GM18508 (cell line): ENCODE data around the gene FCGBP.
"Not testable (repeated sequence)": the region's sequence is repeated elsewhere in the genome, so short reads cannot be mapped to it uniquely, and the experiment has no call there.

Source experiments
- ATAC-seq: cut with Tn5 transposase; IDR thresholded peaks from one replicate; pipeline ENCODE4 v1.9.1; 2021; ENCODE audit warnings: moderate number of reproducible peaks; ENCODE audit not compliant: insufficient read depth, unreplicated experiment

FCGBP gene

DNA sequence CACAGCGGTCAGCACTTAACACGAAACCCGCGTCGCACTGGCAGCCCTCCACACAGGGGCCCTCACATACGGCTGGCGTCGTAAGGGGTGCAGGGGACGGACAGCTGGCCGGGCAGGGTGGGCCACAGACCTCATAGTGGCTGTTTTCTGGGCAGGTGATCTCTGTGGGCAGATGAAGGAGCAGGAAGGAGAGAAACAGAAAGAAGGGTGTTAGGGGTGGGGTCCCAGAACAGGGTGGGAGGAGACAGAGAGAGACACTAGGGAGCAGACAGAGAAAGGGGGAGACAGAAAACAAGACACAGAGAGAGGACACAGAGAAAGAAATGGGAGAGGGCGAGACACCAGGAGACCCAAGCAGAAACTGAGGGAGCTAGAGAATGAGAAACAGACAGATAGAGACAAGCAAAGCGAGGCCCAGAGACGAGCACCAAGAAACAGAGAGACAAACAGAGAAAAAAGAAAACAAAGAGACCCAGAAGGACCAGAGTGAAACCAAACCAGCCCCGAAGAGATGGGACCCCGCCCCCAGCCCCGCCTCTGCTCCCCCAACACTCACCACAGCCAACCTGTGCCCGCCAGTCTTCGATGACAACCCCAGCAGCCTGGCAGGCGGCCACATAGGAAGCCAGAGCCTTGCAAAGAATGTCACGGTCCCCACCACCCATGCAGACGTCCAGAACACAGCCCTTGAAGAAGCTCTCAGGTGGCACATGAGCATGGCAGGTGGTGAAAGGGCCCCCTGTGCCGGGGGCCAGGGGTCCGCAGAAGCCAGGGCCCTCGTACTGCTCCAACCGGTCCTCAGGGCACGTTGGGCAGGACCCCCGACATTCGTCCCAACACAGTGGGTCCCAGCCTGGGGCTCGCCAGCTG is 40.8 kb downstream of the FCGBP start:
- ATAC-seq: not testable (repeated sequence)

DNA sequence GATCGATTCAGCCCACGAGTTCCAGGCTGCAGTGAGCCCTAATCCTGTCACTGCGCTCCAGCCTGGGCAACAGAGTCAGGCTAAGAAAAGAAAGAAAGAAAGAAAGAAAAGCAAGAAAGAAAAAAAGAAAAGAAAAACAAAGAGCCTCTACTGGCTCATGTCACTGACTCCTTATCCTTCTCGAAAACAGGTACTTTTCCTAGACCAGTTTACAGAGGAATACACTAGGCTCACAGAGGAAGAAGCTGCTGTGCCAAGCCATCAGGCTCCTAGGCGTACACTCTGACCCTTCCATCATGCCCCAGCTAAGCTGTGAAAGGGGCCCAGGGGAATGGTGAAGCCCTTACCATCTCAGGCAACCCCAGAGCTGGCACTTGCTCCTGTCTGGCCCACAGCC is 41.9 kb downstream of the FCGBP start:
- ATAC-seq: not testable (repeated sequence)

DNA sequence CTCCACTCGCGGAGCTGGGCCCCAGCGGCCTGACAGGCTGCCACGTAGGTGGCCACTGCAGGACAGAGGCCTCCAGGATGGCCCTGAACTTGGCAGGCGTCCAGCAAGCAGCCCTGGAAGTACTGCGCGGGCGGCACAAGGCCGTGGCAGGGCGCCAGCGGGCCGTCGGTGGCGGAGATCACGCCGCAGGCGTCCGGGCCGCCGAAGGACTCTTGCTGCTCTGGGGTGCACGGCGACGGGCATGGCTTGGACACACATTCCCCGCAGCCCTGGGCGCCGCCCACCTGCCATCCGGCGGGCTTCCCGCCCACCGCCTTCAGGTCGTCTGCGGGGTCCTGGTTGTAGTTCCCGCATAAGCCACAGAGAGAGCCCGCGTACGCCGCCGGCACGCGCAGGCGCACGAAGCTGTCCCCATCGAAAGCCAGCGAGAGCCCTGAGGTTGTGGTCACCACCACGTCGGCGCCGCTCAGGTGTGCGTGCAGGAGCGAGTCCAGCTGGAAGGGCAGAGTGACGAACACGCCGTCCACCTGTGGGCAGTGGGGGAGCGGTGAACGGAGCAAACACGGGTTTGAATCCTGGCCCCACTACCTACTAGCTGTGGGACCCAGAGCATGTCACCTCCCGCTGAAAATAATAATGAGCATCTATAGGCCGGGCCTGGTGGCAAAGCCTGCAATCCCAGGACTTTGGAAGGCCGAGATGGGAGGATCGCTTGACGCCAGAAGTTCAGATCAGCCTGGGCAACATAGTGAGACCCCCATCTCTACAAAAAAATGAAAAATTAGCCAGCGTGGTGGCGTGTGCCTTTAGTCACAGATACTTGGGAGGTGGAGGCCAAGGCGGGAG is 42.6 kb downstream of the FCGBP start:
- ATAC-seq: not testable (repeated sequence)

DNA sequence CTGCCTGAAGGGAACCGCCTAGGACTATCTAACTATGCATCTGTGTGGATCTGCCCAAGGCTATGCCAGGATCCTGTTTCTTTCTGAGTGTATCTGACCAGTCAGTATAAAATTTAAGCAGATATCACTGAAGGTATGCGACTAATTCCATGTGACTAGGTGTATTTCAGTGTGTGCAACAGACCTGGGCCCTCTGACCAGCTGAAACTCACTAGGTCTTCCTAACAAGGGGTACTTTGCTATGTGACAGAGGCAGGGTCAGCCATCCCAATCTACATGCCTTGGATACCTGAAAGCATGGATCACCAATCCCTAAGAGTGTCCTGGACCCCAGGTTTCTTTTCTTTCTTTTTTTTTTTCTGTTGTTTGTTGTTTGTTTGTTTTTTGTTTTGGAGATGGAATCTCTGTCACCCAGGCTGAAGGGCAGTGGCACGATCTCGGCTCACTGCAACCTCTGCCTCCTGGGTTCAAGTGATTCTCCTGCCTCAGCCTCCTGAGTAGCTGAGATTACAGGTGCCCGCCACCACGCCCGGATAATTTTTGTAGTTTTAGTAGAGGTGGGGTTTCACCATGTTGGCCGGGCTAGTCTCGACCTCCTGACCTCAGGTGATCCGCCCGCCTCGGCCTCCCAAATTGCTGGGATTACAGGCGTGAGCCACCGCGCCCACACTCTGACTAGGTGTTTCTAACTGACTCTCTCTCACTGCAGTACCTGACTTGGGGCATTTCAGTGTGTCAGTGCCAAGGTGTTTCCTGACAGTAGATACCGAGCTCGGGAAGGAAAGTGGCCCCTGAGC is 43.5 kb downstream of the FCGBP start:
- ATAC-seq: no peak

DNA sequence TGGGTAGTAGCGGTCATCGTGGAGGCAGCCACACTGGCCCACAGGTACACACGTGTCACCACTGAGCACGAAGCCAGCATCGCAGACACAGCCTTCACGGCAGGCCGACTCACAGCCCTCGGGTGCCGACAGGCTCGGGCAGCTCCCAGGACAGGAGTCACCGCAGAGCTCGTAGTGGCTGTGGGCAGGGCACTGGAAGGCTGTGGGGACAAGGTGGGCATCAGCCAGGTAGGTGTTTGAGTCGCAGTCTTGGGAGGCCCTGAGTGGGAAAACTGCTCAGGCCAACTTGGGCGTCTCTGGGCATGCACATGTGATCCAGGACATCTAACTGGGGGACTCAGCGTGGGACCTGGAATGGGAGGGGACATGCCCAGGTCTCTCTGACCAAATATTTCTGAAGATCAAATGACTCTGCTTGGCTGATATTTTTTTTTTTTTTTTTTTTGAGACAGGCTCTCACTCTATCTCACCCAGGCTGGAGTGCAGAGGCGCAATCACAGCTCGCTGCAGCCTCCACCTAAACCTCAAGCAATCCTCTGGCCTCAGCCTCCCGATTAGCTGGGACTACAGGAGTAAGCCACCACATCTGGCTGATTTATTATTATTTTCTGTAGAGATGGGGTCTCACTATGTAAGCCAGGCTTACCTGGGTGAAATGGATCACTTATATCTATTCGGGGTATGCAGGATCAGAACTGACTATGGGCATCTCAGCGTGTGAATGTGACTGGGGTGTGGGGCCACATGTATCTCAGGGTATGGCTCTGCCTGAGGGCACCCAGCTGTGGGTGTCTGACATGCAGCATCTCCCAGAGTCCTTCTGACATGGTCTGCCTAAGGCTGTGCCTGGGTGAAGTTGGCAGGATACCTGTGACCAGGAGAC is 44.3 kb downstream of the FCGBP start:
- ATAC-seq: not testable (repeated sequence)

DNA sequence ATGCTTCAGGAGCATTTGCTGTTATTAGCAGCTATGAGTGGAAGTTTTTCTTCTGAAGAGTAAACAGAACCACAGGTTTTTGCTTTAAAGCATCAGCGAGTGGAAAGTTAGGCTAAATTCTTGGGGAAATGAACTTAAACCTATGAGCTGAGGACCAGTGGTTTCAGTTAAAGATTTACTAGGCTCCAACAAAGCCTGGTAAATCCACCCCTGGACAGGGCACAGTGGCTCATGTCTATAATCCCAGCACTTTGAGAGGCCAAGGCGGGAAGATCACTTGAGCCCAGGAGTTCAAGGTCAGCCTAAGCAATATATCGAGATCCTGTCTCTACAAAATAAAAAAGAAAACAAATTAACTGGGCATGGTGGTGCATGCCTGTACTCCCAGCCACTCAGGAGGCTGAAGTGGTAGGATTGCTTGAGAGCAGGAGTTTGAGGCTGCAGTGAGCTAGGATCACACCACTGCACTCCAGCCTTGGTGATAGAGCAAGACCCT is 46.9 kb downstream of the FCGBP start:
- not testable (repeated sequence) for ATAC-seq

DNA sequence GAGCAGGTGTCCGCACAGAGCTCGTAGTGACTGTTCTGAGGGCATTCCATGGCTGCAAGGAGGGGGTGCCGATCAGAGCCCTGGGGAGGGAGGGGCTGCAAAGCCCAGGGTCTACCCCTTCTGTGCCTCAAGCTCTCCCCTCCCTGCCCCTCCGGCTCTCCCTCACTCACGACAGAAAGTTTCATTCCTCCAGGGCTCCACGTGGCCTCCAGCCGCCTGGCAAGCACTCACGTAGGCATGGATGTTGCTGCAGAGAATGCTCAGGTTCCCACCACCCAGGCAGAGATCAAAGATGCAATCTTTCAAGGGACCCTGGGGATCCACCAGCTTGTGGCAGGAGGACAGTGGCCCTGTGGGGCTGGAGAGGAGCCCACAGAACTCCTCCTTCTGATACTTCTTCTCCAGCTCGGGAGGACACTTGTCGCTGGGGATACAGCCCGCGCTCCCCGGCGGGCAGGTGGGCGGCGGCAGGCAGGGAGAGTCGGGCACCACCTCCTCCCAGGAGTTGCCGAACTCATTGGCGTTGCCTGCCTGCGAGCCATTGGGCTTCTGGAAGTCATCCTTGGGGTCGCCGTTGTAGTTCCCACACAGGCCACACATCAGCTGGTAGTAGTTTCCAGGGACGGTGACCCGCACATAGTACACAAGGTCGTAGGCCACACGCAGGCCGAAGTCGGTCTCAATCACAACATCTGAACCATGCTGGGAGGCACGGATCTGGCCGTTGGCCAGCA is 48.4 kb downstream of the FCGBP start:
- not testable (repeated sequence) for ATAC-seq

DNA sequence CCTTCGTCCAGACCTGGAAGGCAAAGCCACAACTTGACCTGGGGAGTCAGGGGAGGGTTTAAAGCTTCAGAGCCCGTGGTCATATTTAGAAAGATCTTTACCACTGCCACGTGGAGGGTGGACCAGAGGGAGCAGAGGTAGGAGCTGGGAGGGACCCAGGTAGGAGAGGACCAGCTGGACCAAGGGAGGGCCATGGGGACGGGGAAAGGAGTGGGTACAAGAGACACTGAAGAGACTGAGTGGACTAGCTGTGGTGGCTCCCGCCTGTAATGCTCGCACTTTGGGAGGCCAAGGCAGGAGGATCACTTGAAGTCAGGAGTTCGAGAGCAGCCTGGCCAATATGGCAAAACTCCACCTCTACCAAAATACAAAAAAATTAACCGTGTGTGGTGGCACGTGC is 49.7 kb downstream of the FCGBP start:
- not testable (repeated sequence) for ATAC-seq
